Fibroblast of upper back skin (primary cell): ENCODE measurements around the gene CAPN10.
A peak's percentile ranks its signal among the peaks of the same experiment; 100 is the strongest.

ENCODE experiments used
- DNase-seq: peaks from one replicate; pipeline ENCODE4 v3.0.0-alpha.2; 2013

The CAPN10 gene

DNA sequence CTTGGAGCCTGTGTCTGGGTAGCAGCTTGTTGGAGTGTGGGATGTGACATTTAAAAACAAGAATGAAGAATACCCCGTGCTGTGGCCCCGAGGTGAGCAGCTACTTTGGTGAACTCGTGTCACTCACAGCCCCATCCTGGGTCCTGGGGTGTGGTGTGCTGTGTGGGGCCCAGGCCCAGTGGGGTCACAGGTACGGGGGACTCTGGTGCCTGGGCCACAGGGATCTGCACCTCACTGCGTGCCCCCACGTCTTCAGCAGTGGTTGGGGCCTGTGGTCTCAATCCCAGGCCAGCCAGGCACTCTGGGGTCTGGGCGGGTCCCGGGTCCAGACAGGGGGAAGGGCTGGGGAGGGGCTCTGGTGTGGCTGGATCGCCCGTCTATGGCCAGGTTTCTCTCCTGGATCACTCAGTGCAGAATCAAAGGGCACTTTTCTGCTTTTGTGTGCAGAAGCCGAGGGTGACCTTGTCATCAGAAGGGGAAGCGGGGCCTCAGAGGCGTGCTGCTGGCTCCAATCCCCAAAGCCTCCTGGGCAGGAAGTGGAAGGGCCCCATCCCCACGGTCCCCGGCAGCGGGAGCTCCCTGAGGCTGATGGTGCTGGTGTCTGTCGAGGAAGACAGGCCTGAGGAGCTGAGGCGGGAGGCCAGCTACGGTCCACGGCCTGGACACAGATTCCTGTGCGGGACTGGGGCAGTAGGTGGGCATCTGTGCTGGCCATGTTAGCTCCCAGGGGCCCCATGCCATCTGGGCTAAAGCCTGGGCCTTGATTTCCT, 40.2 kb downstream of the CAPN10 start:
- DNase-seq = peak; percentile 7

GRCh38 chr2:240627736-240628506, 41.4 kb downstream of the CAPN10 start:
- no peak for DNase-seq

GRCh38 chr2:240628507-240628807, 41.9 kb downstream of the CAPN10 start:
- DNase-seq = no peak

DNA sequence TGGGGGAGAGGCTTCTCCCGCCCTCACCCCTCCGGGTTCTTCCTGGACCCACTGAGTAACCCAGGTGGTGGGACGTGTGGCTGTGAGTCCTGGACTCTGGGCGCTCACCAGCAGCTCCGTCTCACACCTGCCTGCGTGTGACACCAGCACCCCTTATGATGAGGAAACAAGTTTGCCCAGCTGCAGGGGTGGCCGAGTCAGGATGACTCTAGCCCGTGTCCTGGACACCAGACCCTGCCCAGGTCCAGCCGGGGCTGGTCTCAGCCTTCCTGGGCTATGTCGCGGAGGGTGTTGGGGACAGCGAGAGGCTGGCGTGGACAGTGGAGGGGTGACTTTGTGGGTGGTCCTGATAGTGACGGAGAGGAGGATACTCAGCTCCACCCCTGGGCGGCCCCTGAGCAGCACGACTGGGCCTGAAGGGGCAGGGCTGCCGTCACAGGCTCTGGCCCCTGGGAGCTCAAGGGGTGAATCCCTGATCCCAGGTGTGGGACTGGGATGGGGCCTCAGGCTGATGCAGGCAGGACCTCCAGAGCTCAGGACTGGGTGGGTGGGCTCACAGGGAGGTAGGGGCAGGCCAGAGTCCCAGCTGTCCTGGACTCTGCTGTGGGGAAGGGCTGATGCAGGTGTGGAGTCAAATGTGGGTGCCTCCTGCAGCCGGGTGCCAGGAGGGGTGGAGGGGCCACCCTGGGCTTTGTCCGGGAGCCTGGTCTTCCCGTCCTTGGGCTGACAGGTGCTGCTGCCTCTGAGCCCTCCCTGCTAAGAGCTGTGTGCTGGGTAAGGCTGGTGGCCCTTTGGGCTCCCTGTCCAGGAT, 42.5 kb downstream of the CAPN10 start:
- no peak for DNase-seq

- DNase-seq = no peak
These were observed 43.1 kb downstream of the CAPN10 start for GRCh38 chr2:240629619-240629967.

- no peak for DNase-seq
These were observed 43.6 kb downstream of the CAPN10 start for GRCh38 chr2:240629968-240630770.

- DNase-seq = no peak
These were observed 44.4 kb downstream of the CAPN10 start for GRCh38 chr2:240630771-240631547.

GRCh38 chr2:240631548-240632305, 45.2 kb downstream of the CAPN10 start:
- no peak for DNase-seq

GRCh38 chr2:240632306-240632721, 45.8 kb downstream of the CAPN10 start:
- no peak for DNase-seq

GRCh38 chr2:240635121-240635997, 48.8 kb downstream of the CAPN10 start:
- DNase-seq = no peak

- no peak for DNase-seq
These were observed 49.5 kb downstream of the CAPN10 start for GRCh38 chr2:240635998-240636547.

DNA sequence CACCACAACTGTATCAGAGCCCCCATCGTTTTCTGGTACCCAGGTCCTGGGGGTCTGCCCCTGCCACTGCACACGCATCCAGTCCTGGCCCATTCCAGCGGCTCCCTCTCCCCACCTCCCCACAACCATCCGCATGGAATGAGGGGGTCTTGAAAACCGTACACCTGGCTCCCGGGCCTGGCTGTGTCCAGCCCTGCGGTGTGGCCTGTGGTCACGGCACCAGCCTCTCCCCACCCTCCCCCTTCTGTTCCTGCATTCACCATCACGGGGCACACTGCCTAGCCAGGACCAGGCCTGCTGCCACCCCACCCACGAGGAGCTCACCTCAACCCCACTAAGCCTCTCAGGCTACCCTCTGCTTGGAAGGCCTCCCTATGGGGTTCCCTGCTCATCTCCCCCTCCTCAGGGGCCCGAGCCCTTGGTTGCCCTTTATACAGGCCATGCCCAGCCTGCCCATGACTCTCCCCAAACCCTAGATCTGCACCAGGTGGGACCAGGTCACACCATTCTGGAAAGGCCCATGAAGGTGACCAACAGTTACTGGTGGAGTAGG, 50.1 kb downstream of the CAPN10 start:
- DNase-seq = no peak

DNA sequence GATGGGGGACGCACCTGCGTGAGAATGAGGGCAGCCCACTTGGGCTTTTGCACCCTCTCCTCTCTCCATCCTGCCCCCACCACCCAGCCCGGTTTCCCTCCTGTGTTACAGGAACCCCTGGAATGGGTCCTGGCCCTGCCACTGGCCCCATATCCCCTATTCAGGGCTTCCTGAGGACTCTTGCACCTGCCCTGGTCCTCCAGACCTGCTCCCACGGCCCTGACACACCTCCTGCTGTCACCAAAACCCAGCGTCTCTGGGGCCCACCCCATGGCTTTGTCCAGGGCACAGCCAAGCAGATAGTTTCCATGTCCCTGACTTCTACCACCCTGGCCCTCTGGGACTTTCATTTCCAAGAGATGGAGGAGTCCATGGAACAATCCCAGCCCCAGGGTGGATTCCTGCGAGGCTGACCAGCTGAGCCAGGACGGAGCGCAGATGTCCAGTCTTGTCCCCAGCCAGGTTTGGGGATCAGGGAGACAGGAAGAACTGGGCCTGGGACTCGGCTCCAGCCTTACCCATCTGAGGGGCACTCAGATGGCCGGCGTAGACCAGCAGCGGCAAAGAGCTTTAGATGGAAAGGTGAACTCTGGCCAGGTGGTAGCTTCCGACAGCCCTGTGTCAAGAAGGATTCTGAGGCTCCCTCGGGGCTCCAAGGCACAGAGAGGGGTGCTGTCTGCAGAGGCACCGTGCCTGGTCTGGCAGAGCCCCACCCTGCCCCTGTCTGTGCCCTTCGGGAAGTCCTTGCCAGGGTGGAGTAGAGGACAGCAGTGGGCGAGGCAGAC, 50.8 kb downstream of the CAPN10 start:
- no peak for DNase-seq

GRCh38 chr2:240637901-240638345, 51.4 kb downstream of the CAPN10 start:
- DNase-seq = no peak

DNA sequence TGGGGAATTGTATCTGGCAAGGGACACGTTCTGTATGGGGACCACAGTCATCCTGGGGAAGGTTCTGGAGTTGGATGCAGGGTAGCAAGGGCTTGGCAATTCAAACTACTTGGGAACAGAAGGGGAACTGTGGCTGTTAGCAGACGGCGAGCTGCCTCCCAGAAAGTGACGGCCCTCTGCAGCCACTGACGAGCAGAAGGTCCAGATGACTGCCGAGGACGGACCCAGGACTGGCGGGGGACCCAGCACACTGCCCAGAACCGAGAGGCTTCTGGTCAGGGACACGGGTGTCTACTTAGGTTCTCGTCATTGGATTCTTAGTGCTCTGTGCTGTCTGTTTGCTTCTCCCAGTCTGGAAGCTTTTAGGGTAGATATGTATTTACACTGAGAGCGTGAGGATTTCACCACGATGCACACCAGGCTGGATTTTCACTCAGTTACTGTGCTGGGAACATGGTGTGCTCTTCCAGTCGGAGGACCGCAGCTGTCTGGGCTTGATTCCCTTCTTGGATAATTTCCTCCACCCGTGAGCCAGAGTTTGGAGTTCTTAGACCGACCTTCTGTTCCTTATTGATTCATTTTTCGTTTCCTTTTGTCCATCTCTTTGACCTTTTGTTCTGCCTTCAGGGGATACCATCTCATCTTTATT, 52.1 kb downstream of the CAPN10 start:
- no peak for DNase-seq

GRCh38 chr2:240639566-240639965, 53.0 kb downstream of the CAPN10 start:
- DNase-seq = no peak

DNA sequence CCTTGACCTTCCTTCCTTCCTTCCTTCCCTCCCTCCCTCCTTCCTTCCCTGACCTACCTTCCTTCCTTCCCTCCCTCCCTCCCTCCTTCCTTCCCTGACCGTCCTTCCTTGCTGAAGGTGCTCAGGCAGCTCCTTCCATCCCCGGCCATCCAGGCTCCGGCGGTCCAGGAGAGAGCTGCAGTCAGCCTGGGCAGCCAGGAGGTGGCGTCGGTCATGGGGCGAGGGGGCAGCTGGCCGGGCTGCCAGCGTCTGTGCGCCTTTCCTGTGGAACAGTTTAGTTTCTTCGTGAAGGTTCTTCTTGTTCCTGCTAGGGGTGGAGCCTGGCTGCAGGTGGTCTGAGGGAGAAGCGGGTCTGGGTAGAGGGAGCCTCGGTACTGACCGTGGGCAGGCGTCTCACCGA, 54.4 kb downstream of the CAPN10 start:
- DNase-seq = no peak
